AG04449 (cell line): ENCODE data around the gene CREB5.

Experiments used
- CTCF ChIA-PET: fragments of 350-600 bp; formaldehyde crosslinking; extraction: SDS; loops from one replicate; lab custom pipeline; 2021; ENCODE audit warnings: antibody characterized with exemption; lab: Yijun Ruan, JAX
- POLR2A ChIA-PET: fragments of 400-600, 350-600 bp; formaldehyde crosslinking; extraction: SDS; loops from one replicate; lab custom pipeline; 2020; ENCODE audit warnings: antibody characterized with exemption, inconsistent platforms; lab: Yijun Ruan, JAX
- DNase-seq: peaks from one replicate; pipeline ENCODE4 v3.0.0-alpha.2; 2010; ENCODE audit warnings: low read depth, low spot score
- H3K4me3 ChIP-seq: 2 replicates; pipeline ENCODE4 v1.5.1; 2011; ENCODE audit warnings: low read depth, mild to moderate bottlenecking, control low read depth, low read length
- TF ChIP-seq, protein P1 (sequence below): IDR thresholded peaks from one replicate; pipeline ENCODE4 v1.5.1; 2011; ENCODE audit warnings: mild to moderate bottlenecking, moderate library complexity, low read length, control low read depth, inconsistent platforms; ENCODE audit not compliant: insufficient read depth; ENCODE audit errors: missing control alignments

Gene CREB5

DNA sequence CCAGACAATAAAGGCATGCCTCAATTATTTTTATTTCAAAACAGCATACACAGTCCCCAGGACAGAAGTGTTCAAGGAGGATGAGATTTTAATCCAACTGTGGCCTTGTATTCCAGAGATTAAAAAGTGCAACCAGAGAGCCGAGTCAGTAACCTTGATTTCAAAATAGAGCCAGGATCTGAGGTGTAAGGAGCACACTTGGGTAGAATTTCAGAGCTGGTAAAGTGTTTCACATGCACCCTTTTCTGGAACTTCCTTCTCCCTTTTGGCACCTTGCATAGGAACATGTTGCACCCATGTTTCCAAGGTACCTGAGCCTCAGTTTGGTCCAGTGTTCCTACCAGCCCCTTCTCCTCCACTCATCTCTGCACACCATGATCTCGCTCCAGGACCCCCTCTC lies 320.7 kb downstream of the CREB5 start:
- TF ChIP-seq, protein P1, sequence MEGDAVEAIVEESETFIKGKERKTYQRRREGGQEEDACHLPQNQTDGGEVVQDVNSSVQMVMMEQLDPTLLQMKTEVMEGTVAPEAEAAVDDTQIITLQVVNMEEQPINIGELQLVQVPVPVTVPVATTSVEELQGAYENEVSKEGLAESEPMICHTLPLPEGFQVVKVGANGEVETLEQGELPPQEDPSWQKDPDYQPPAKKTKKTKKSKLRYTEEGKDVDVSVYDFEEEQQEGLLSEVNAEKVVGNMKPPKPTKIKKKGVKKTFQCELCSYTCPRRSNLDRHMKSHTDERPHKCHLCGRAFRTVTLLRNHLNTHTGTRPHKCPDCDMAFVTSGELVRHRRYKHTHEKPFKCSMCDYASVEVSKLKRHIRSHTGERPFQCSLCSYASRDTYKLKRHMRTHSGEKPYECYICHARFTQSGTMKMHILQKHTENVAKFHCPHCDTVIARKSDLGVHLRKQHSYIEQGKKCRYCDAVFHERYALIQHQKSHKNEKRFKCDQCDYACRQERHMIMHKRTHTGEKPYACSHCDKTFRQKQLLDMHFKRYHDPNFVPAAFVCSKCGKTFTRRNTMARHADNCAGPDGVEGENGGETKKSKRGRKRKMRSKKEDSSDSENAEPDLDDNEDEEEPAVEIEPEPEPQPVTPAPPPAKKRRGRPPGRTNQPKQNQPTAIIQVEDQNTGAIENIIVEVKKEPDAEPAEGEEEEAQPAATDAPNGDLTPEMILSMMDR = no peak
- CTCF ChIA-PET = interaction anchor here (1.0 kb wide), 1 partner anchor 8 kb away, joined by 3 read pairs; no protein-coding TSS in a partner anchor

DNA sequence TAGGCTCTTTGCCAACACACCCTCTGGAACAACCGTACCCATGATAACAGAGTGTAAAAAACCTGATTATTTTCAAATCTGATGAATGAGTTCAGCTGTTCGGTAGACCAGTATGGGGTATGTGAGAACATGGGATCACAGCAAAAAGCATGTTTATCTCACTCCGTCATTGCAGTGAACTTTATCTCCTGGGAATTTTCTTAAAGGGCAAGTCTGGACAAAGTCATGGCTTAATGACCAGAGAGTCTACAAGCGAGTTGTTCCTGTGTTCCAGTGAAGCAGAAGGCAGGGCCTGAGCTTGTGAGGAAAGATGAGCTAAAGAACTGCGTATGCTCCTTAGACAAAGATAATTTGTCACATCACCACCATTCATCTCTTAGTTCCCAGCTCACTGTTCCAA lies 326.1 kb downstream of the CREB5 start:
- CTCF ChIA-PET = no interaction called here
- TF ChIP-seq, protein P1 = no peak
- POLR2A ChIA-PET = no interaction called here
- no peak for DNase-seq
- H3K4me3 ChIP-seq = no peak overlapping the region

More for the DNA sequence above, 320.7 kb downstream of the CREB5 start:
- POLR2A ChIA-PET = no interaction called here
- no peak overlapping the region for H3K4me3 ChIP-seq
- no peak for DNase-seq

DNA sequence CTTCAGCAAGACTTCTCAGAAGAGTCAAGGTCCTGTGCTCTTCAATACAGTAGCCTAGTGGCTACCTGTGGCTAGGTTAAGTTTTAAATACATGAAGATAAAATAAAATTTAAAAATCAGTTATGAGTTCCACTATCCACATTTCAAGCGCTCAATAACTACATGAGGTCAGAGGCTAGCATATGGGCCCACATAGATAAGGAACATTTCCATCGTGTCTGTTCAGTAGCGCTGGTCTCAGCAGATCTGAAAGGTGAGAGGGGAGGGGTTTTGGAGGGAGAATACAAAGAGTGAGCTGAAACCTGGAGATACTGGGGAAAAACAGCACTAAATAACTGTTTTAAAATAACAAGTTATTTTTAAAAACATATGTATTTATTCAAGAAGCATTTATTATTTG lies 326.8 kb downstream of the CREB5 start:
- TF ChIP-seq, protein P1 = no peak
- no peak overlapping the region for H3K4me3 ChIP-seq
- ChIA-PET POLR2A (no interaction called here), CTCF (no interaction called here)
- DNase-seq = no peak

DNA sequence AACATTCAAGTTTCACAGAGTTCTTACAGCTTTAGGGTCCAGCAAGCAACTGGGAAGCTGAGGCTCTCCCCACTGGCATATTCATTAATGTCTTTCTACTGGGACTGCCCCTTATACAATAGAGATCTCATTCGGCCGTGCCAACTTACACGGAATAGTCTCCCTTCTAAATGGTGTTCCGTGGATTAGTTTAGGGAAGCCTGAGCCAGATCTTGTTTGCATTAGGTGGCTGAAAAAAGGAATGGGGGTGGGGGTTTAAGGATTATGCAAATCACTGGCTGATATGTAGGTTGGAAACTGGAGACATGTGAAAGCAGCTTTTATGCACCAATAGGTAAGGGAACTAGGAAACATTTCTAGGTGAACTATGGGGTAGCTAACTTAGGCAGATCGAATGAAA lies 327.5 kb downstream of the CREB5 start:
- CTCF ChIA-PET = interaction anchor here (0.8 kb wide), 1 partner anchor 19 kb away, joined by 3 read pairs; no protein-coding TSS in a partner anchor

DNA sequence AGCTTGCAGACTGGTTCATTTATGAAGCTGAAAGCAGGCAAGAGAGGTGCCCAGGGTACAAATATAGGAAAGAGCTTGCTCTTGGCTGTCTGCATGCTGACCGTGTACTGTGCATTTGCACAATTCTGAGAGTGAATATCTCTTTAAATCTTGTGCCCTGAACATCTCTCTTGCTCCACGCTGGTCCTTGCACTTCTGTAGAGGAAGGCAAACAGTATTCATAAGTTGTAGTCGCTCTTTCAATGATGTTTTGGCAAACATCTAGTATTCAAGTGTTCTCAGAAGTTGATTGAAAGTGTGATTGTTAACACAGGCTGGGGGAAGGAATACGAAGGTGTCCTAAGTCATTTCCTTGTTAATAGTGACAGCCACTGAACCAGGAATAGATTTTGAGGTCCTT lies 332.6 kb downstream of the CREB5 start:
- H3K4me3 ChIP-seq = no peak overlapping the region
- ChIA-PET CTCF (no interaction called here), POLR2A (no interaction called here)
- TF ChIP-seq, protein P1 = no peak
- no peak for DNase-seq

More for the DNA sequence above, 327.5 kb downstream of the CREB5 start:
- POLR2A ChIA-PET = no interaction called here
- no peak overlapping the region for H3K4me3 ChIP-seq
- TF ChIP-seq, protein P1 = no peak
- DNase-seq = no peak

DNA sequence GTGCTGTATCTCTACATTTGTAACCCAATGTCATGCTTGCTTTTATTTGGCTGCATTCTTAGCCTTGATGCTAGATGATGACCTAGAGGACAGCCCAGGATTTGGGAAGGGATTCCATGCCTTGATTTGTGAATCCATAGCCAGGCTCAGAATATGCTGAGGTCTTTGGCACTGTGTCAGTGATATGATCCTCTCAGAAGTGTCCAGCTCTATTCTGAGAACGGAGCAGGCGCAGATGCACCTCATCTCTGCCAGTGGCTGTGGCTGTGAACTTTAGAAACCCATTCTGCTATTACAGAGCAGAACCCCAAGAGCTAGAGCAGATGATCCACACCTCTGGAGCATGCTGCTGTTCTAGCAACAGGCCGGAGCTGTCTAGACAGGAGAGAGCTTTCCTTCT lies 333.0 kb downstream of the CREB5 start:
- ChIA-PET CTCF (no interaction called here), POLR2A (no interaction called here)
- TF ChIP-seq, protein P1 = no peak
- DNase-seq = no peak
- H3K4me3 ChIP-seq = no peak overlapping the region
